PFSK-1 (cell line): ENCODE measurements around the gene DAW1.

Source experiments
- FOXP2 ChIP-seq: optimal IDR thresholded peaks from 2 replicates; pipeline ENCODE3; 2011; ENCODE audit warnings: borderline replicate concordance, control low read depth, inconsistent platforms; ENCODE audit not compliant: insufficient read depth; ENCODE audit errors: extremely low read length, extremely low read depth
- POLR2AphosphoS5 ChIP-seq: IDR thresholded peaks from 2 replicates; pipeline ENCODE4 v1.6.1; 2012; ENCODE audit warnings: low read depth, mild to moderate bottlenecking, control low read depth, low read length, moderate library complexity
- REST ChIP-seq, 2 experiments: IDR thresholded peaks; 2 replicates each; pipeline versions ENCODE4 v1.6.1 to v1.8.0; 2011 to 2012; ENCODE audit warnings: low read depth in 2 of 2, low read length in 2 of 2, control low read depth in 1 of 2, inconsistent platforms in 1 of 2, mild to moderate bottlenecking in 1 of 2, moderate library complexity in 1 of 2; ENCODE audit not compliant: insufficient read depth in 1 of 2
- SIN3A ChIP-seq: IDR thresholded peaks from 2 replicates; pipeline ENCODE4 v1.6.1; 2012; ENCODE audit warnings: mild to moderate bottlenecking, low read length, moderate library complexity, borderline replicate concordance; ENCODE audit not compliant: insufficient read depth
- TAF1 ChIP-seq: IDR thresholded peaks from 2 replicates; pipeline ENCODE4 v1.6.1; 2012; ENCODE audit warnings: low read length, control low read depth, borderline replicate concordance; ENCODE audit not compliant: insufficient read depth

The DAW1 gene

DNA sequence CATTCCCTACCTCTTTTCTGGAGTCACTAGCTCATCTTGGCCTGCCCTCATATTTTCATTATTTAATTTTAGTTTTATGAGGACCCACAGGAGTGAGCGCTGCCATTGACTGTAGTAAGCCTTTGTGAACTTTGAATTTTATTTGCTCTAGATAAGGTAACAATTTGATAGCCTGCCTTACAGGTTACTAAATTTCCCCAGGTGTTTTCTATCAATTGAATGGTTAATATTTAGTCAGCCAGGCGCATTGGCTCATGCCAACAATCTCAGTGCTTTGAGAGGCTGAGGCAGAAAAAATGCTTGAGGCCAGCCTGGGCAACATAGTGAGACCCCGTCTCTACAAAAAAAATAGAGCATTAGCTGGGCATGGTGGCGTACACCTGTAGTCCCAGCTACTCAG, 50.2 kb downstream of the DAW1 start:
- no peak for TF ChIP-seq POLR2AphosphoS5
- TF ChIP-seq REST (IDR thresholded peaks at IDR 0.05; ENCODE audit: insufficient read depth in 1 of 2, low read depth in 2 of 2, low read length in 2 of 2): no peak
- no peak for TF ChIP-seq TAF1
- no peak for TF ChIP-seq FOXP2
- TF ChIP-seq SIN3A: no peak

- TF ChIP-seq TAF1: no peak
- TF ChIP-seq POLR2AphosphoS5: no peak
- TF ChIP-seq REST (IDR thresholded peaks at IDR 0.05; ENCODE audit: insufficient read depth in 1 of 2, low read depth in 2 of 2, low read length in 2 of 2): no peak
- TF ChIP-seq SIN3A: no peak
- TF ChIP-seq FOXP2: no peak
Observed at GRCh38 chr2:227932001-227932400, 60.6 kb downstream of the DAW1 start.

GRCh38 chr2:227932403-227932802, 61.0 kb downstream of the DAW1 start:
- TF ChIP-seq SIN3A (no peak), FOXP2 (no peak), REST (IDR thresholded peaks at IDR 0.05; ENCODE audit: insufficient read depth in 1 of 2, low read depth in 2 of 2, low read length in 2 of 2) (no peak)

GRCh38 chr2:227933884-227934283, 62.5 kb downstream of the DAW1 start:
- TF ChIP-seq TAF1: no peak
- no peak for TF ChIP-seq POLR2AphosphoS5
- TF ChIP-seq SIN3A: no peak
- no peak for TF ChIP-seq REST (IDR thresholded peaks at IDR 0.05; ENCODE audit: insufficient read depth in 1 of 2, low read depth in 2 of 2, low read length in 2 of 2)
- TF ChIP-seq FOXP2: no peak

DNA sequence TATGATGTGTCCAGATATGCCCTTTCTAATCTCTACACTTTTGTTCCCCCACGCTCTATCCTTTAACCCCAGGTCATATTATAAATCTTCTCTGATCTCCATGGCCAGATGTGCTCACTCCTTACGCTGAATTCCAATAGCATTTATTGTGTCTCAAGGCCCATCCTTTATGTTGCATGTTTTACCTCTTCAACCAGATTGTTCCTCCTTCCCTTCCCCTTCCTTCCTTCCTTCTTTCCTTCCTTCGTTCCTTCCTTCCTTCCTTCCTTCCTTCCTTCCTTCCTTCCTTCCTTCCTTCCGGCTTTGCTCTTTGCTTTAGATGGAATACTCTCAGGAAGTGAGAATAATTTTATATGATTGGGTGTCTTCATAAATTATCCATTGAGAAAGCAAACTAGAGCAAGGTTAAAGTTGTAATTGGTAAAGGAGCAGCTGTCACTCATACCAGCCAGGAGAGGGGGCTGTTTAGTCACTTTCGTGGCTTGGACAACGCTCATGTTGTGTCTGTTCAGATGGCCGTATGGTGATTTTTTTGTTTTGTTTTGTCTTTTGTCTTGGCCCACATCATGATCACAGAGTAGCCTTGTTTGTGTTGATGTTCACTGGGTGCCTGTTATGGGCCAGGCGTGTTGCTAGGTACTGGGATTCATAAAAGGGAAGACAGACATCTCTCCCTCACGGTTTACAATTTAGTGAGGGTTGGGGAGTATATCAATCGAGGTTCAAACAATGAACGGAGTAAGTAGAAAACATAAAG, 68.0 kb downstream of the DAW1 start:
- no peak for TF ChIP-seq SIN3A
- TF ChIP-seq POLR2AphosphoS5: no peak
- no peak for TF ChIP-seq TAF1
- no peak for TF ChIP-seq FOXP2
- no peak for TF ChIP-seq REST (IDR thresholded peaks at IDR 0.05; ENCODE audit: insufficient read depth in 1 of 2, low read depth in 2 of 2, low read length in 2 of 2)
